ENCODE data around the gene CXCL14.

CXCL14 gene, protein sequence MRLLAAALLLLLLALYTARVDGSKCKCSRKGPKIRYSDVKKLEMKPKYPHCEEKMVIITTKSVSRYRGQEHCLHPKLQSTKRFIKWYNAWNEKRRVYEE

DNA sequence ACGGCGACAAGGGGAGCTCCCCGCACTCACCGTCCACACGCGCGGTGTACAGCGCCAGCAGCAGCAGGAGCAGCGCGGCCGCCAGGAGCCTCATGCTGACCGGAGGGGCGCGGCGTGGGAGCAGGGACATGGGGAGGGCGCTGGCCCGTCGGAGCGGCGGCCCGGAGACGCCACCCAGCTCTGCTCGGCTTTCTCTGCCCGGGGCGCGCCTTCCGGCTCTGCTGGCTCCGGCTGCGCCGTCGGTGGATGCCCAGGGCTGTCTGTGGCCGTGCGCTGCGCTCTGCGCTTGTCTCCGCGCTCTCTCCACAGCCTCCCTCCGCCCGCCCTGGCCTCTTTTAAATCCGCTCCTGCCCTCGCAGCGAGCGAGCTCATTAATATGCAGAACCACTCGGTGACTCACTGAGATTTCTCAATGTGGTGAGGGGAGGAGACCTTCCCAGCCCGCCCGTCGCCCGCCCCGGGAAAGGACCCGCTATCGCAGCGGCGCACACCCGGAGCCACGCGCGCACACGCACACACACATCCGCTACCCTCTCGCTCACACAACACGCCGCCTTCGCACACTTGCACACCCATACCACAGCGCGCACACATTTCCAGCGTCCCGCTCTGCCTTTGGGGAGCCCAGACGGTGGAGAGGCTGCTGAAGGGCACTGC lies at the start of gene CXCL14:
TSS of gene CXCL14 (minus strand) at position 307 of the 657 bp plus-strand sequence. CDS start at position 94, 213 bp downstream.
- no peak for DNase-seq

DNA sequence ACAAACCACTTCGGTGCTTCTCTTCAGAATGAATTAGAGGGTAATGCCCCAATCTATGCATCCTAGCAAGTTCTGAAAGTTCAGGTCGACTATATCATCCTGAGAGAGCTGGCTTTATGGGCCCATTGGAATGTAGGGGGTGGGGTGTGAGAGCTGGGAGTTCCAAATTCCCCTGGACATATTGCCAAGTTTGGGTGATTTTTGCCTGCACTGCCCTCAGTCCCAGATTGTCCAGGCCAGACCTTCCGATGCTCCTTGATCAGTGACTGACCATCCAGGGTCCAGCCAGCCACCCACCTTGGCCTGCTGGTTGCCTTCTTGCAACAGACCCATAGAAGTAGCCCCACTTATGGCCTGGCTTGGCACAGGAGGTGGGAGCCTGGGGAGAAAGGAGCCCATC lies 47.8 kb upstream of the CXCL14 start:
- DNase-seq: no peak

DNA sequence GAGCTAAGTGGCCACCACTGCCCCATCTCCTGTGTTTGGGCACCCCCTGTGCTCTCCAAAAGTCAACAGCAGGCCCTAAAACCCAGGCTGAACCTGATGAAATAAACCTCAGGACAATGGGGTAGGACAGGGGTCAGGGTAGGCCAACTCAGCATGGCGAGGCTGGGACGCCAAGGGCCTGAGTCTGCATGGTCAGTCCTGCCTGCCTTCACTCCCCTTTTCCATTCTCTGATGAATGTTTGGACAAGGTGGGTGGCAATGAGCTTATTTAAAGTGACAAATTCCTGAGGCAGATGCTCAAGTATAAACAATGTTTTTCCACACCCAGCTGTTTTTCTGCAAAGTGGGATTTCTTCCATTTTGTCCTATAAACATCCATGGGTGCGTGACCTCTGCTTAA lies 47.2 kb upstream of the CXCL14 start:
- no peak for DNase-seq

DNA sequence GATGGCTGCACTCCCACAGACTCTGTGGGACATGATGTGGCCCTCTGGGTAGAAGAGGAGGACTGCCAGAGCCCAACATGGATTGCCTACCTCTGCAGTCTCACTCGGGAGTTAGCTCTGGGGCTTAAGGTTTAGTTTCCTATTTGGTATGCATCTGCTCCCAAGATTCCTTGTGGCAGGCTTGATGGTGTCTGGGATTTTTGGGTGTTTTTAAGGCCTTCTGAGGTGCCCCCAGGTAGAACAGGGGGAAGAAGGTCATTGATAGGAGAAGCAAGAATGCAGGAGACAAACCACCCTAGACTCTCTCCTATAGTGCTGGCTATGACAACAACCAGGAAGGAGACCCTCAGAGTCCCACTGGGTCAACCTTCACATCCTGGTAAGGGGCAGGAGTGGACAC lies 46.7 kb upstream of the CXCL14 start:
- DNase-seq: no peak

DNA sequence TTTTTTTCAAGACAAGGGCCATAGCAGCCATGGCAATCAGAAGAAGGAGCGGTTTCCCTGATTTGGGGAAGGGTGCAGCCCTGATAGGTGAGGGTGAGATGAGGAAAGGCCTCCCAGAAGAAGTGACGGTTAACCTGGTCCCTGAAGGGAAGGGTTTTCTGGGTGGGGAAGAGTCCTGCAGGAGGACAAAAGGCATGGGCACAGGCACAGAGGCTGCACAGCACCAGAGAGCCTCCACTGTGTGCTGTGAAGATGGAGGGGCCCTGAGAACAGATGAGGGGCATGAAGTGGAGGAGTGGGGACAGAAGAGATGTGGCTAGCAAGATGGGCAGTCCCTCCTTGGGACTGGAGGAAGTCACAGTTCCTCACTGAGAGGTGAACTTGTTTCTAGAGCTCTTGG lies 46.3 kb upstream of the CXCL14 start:
- DNase-seq: no peak

DNA sequence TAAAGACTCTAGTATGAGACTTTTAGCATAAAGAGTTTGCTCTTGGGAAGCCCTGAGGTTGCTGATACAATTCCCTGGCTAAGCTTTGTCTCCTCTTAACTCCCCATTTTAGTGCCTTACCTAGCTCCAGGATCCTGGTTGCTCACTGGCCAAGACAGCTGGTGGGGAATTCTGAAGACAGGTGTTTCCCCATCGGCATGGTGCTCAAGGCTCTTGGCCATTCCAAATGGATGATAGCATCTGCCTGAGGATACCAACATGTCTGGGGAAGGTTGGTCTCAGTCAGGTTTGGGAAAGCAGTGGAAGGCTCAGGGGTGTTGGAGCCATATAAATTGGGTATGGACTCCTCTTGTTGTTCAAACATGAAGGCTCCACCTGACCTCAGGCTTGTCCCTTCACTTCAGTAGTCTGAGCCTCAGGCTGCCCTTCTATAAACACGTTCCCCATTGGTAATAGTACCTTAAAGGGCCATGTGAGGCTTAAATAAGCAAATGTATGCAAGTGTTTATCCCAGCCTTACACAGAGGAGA lies 44.5 kb upstream of the CXCL14 start:
- no peak for DNase-seq

DNA sequence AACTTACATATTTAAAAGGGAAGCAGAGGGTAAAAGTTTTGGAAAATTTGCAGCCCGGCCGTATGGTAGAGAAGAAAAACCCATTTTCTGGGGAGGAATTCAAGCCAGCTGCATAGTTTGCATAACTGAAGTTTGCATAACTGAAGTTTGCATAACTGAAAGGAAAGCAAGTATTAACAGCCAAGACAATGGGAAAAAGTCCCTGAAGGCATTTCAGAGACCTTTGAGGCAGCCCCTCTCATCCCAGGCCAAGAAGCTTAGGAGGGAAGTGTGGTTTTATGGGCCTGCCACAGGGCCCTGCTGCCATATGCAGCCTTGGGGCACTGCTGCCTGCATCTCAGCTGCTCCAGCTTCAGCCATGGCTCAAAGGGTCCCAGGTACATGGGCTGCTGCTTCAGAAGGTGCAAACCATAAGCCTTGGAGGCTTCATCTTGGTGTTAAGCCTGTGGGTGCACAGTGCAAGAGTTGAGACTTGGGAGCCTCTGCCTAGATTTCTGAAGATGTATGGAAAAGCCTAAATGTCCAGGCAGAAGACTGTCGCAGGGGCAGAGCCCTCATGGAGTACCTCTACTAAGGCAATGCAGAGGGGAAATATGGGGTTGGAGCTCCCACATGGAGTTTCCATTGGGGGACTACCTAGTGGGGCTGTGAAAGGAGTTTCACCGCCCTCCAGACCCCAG lies 36.9 kb upstream of the CXCL14 start:
- no peak for DNase-seq

DNA sequence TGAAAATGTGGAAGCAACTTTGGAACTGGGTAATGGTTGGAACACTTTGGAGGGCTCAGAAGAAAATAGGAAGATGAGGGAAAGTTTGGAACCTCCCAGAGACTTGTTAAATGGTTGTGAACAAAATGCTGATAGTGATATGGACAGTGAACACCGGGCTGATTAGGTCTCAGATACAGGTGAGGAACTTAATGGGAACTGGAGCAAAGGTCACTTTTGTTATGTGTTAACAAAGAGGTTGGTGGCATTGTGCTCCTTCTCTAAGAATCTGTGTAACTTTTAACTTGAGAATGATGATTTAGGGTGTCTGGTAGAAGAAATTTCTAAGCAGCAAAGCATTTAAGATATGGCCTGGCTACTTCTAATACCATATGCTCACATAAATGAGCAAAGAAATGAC lies 36.4 kb upstream of the CXCL14 start:
- DNase-seq: no peak

DNA sequence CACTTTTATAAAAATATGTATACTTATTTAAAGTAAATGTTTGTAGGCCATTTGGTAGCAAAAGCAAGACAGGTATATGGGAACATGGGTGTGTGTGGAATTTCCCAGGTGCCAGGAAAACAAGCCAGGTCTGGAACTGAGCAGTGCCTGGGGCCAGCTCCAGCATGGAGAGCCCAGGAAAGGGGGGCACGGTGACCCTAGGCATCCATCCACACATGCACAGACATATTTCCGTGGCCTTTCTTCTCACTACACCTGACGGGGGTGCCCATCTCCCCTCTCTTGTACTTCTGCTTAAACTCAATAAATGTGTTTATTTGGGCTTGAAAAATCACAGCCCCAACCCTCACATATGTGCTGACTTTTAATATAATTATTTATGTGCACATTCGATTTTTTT lies 31.2 kb upstream of the CXCL14 start:
- DNase-seq: no peak

DNA sequence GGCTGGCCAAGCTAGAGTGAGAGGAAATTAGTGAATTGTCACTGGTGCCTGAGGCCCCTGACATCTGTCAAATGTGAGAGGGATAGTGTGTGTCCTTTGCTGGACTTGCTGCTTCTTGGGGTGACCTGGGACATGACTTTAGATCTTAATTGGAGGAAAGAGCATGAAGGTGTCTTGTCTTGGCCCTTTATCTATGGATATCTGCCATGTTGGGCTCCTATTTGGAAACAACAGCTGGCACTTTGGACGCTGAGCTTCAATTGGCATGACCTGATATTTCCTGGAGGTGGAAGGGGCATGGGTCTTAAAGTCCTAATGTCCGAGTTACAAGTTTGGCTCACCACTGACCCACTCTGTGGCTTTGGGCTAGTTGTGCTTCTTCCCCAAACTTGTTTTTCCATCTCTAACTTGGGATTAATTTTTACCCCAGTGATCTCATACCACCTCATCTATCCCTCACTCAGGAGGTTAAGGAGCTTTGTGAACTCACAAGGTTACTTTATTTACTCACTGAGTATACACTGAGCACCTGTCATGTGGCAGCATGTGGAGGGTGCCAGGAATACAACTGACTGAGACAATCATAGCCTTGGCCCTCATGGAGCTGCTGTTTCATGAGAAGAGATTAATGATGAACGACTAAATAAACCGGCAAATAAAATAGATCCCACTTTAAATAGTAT lies 30.1 kb upstream of the CXCL14 start:
- no peak for DNase-seq

DNA sequence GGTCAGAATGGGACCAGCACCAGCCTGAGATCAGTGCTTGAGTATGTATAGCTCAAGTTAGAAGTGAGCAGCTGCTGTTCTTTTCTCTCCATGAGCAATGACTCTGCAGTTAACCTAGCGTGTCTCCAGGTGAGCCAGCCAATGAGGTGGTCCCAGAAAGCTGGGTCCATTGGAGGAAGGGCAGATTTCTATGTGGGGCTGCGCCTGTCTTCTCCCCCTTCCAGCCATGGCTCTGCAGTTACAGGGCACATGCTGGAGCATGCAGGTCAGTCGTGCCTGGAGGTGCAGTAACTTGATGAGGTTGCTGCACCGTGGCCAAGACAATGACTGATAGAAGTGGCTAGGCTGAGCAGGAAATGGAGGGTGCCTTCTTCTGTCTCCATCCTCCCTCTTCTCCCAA lies 29.6 kb upstream of the CXCL14 start:
- no peak for DNase-seq

DNA sequence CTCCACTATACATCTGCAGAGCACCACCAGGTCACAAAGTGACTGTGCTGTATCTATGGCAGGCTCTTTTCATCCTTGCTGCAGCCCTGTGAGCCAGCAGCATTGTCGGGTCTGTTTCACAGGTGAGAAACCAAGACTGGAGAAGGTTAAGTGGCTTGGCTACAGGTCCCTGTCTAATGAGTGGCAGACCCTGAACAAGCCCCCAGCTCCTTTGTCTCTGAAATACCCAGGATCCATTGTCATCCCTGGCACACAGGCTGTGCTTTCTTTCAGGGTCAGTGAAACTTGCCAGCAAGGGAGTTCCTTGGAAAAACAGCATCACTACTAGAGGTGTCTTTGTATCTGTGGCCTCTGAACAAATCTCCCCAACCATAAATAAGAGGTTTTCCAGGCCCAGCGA lies 27.6 kb upstream of the CXCL14 start:
- DNase-seq: no peak

DNA sequence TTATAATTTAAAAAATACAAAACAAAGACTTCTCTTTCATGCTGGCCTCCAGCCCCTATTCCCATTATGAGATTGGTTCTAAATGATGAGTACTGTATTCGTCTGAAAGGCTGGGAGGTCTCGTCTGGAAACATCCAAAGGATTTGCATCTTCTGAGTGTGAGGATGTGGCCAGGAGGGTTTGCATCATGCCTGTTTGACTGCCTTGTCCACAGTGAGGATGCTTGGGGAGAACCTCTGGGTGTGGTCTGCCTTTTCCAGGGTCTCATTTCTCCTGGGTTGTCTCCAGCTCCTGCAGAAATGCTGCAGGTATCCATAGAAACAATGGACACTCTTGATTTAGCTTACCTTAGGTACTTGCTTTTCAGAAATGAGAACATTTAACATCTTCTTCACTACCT lies 26.4 kb upstream of the CXCL14 start:
- no peak for DNase-seq

DNA sequence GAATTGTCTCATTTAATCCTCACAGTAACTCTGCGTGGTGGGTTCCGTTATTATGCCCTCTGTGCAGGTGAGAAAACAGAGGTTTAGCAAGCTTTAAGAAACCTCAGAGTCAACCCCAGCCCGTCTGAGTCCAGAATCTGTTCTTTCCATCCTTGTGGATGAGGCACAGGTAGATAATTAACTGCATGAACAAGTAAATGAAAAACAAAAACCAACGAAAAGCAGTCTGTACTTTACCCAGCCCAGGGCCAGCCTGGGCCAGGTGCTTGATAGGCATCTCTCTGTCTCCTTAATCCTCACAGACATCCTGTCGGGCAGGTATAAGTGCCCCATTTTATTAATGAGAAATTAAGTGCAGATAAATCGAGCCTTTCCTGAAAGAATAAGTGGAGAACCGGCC lies 25.3 kb upstream of the CXCL14 start:
- no peak for DNase-seq

DNA sequence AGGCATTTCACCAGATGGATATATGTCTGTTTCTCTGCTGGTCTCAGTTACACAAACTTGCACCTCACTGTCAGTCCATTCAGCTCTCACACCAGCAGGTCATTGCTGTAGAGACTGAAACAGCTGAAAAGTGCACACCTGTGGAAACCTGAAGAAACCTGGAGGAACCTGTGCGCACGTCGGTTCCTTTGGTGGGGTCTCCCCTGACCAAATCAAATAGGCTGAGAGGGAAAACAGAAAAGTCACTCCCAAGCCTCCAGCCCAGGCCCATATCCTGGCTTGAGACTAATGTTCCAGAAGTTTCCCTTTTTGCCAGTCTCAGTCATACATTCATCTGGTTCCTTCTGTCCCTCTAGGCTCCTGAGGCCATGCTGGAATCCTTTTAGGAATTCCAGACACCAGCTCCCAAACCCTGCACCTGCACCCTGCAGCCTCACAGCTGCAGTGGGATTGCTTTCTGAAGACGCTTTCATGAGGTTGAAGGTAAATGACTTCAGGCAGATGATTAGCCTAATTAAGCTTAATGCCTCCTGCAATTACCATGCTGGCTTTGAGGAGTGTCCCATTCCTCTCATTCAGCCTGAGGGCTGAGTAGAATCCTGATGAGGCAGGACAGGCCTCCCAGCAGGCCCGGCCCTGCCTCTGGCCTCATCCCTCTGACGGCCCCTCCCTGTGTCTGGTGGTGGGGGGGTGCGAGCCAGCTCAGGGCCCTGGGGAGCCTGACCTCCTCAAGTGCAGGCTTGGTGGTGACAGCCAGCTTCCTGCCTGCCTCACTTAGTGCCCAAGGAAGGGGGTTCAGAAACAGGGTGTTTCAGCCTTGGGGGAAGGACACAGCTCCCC lies 24.3 kb upstream of the CXCL14 start:
- DNase-seq: no peak

DNA sequence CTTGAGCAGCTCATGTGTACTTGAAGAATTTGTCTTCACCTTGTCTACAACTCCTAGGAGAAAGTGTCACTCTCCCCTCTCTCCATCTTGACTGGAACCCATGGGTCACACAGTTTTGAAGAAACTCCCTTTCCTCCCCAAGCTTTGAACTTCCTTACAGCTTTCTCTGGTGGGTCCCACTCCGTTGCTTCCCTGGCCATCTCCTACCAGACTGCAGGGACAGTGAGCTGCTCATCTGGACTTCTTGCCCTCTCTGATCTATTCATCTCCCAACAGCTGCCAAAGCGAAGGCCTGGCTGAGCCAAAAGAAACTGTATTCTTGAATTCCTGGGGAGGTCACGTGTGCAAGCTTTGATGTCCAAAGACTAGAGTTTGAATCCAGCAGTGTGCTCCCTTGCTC lies 22.7 kb upstream of the CXCL14 start:
- no peak for DNase-seq

DNA sequence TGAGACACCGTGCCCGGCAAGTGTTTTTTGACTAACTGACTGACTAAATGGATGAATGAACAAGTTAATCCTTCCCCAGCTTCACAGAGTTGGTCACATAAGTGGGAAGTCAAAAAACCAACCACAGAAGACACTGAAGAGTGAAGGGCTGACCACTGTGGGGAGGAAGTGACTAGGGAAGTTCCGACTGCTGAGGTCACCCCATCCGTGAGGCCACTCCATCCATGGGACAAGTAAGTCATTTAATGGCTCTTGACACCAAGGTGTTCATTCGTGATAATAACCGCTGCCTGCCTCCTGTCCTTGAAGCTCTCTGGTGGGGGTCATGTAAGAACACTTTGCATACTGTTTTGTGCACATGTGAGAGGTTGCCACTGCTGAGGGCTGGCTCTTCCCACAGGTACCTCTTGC lies 22.2 kb upstream of the CXCL14 start:
- no peak for DNase-seq

DNA sequence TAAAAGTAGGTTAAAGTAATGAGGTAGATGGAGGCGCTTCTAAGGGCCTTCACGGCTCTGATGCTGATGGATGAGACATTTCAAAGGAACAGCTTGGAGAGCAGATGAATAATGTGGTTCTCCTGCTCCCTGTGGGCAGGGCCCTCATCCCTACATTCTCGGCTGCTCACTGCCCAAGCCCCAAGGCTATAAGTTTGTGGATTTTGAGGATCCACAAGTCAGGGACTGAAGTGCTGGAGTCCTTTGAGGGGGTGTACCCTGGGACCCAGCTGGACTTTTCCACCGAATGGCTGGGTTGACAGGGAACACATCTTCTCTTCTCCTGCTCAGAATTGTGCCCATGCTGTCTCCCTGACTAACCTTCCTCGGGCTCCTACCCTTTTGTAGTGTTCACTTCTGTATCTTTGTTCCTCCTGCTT lies 21.4 kb upstream of the CXCL14 start:
- DNase-seq: no peak

DNA sequence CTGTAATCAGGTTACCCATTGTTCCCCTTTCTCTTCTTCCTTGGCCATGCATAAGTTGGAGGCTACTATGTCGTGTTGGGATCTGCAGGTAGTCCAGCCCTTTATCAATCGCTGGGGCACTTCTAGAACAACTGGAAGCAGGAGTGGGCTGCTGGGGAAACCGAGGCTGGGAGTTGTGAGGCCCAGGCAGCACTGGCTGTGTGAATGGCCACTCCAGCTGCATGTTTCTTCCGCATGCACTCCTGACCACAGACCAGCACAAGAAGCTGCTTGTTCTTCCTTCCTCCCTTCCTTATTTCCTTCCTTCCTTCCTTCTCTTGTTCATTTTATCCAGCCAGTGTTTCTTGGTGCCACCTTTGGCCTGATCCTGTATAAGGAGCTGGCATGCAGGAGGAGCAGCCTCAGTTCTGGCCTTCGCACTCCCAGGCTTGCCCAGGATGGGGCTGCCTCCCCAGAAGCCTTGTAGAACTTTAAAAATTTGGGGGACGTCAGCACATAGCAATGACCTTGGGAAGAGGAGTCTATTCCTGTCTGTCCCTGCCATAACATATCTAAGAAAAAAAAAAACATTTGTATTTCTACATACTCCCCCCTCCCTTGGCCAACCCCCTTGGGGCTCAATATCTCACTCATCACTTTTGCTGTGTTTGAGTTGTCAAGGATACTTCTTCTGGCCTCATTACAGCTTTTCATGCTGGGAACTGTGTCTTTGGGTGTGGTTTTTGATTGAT lies 20.8 kb upstream of the CXCL14 start:
- DNase-seq: no peak

DNA sequence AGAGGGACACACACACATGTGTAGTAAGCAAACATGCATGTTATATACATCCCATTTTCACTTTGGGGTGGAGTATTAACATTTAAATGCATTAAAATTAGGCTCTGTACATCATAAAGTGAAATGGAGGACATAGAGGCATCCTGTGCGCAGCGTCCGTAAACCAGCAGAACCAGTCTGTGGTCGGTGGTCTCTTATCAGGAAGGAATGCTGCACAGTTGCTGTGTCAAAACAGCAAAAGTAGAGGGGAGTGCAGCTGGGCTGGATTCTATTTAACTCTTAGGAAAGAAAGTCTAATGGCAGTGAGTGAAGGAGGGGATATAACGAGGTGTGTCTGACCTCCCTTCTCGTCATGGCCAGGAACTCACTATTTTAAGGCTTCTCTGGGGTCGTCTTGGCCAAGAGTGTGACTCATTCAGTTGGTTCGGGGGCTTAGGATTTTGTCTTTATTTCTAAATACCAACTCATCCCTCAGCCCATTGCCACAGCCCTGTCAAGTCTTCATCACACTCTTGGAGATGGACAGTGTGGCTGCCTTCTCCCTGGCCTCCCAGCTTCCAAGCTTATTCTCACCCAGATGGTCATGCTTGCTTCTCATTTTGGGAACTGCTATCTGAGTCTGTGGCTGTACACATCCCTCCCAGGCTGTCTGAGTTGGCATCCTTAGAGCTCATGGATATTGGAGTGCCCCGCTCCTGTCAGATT lies 20.1 kb upstream of the CXCL14 start:
- no peak for DNase-seq

DNA sequence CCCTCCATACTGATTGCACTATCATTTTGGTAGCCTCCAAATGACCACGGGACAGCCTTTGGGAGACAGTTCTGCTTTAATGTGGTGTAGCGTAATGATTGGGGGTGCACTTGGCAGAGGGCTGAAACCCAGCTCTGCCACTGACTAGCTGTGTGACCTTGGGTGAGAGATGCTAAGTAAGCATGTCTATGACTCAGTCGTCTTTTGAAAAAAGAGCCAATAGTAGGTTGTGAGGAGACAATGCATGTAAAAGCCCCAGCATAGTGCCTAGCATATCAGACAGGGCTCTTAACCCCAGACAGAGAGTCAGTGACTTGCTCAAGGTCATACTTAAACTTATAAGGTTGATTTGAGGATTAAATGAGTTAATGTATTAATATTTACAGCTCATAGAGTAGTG lies 18.0 kb upstream of the CXCL14 start:
- no peak for DNase-seq

Data from SW 1271 (cell line).